HEK293 (cell line): ENCODE results near the gene PPP1R14C.

ENCODE experiments used
- CTCF ChIA-PET: fragments of 350-600 bp; formaldehyde crosslinking; extraction: SDS; loops from one replicate; lab custom pipeline; 2021; ENCODE audit warnings: antibody characterized with exemption; lab: Yijun Ruan, JAX
- POLR2A ChIA-PET: fragments of 300-600 bp; formaldehyde crosslinking; extraction: SDS; loops from one replicate; lab custom pipeline; 2020; ENCODE audit warnings: antibody characterized with exemption, inconsistent platforms; lab: Yijun Ruan, JAX
- H3K27ac ChIP-seq: fragments of 200-500 bp; sonication (Bioruptor generic); 2 replicates; pipeline ENCODE4 v1.5.1; 2014; ENCODE audit warnings: low read depth, low read length, control low read depth, inconsistent platforms; ENCODE audit errors: extremely low read depth
- H3K36me3 ChIP-seq, 2 experiments: fragments of 200-500 bp in 1 of 2; sonication (Bioruptor generic) in 1 of 2; 1 replicate in 1 of 2; 2 replicates in 1 of 2; pipeline ENCODE4 v1.5.1; 2014 to 2017; ENCODE audit warnings: inconsistent platforms in 2 of 2, low read length in 2 of 2; ENCODE audit not compliant: control insufficient read depth in 2 of 2, insufficient read depth in 1 of 2
- H3K4me1 ChIP-seq: fragments of 200-500 bp; sonication (Bioruptor generic); 2 replicates; pipeline ENCODE4 v1.5.1; 2014; ENCODE audit warnings: mild to moderate bottlenecking, low read length, inconsistent platforms; ENCODE audit not compliant: control insufficient read depth, insufficient read depth
- H3K4me3 ChIP-seq: 2 replicates; pipeline ENCODE4 v1.5.1; 2011; ENCODE audit warnings: low read depth, mild to moderate bottlenecking, control low read depth, low read length, moderate library complexity
- H3K9me3 ChIP-seq: fragments of 200-500 bp; sonication (Bioruptor generic); 2 replicates; pipeline ENCODE4 v1.5.1; 2014; ENCODE audit warnings: low read depth, low read length, inconsistent platforms; ENCODE audit not compliant: control insufficient read depth, insufficient read depth
- HOXD13 ChIP-seq: sonication (generic); formaldehyde crosslinking; IDR thresholded peaks from 2 replicates; pipeline ENCODE4 v1.8.0; 2022; ENCODE audit warnings: missing genetic modification reagents, borderline replicate concordance
- IKZF3 ChIP-seq: fragments of 450-650 bp; IDR thresholded peaks from 2 replicates; pipeline ENCODE4 v1.5.0; 2018; ENCODE audit warnings: missing biosample characterization, mild to moderate bottlenecking, missing genetic modification characterization, moderate library complexity
- MYNN ChIP-seq: fragments of 450-650 bp; formaldehyde crosslinking; IDR thresholded peaks from 2 replicates; pipeline ENCODE4 v1.5.1; 2016; ENCODE audit warnings: missing biosample characterization, missing genetic modification characterization, borderline replicate concordance
- SALL2 ChIP-seq: fragments of 450-650 bp; formaldehyde crosslinking; IDR thresholded peaks from 2 replicates; pipeline ENCODE4 v1.5.0; 2017; ENCODE audit warnings: missing biosample characterization, mild to moderate bottlenecking, missing genetic modification characterization, borderline replicate concordance
- SP2 ChIP-seq: fragments of 450-650 bp; formaldehyde crosslinking; IDR thresholded peaks from 2 replicates; pipeline ENCODE4 v1.5.1; 2016; ENCODE audit warnings: missing biosample characterization, missing genetic modification characterization
- ZBTB17 ChIP-seq: fragments of 450-650 bp; formaldehyde crosslinking; IDR thresholded peaks from 2 replicates; pipeline ENCODE4 v1.5.1; 2016; ENCODE audit warnings: missing biosample characterization, missing genetic modification characterization
- ZBTB20 ChIP-seq: fragments of 450-650 bp; formaldehyde crosslinking; IDR thresholded peaks from 2 replicates; pipeline ENCODE4 v1.5.1; 2016; ENCODE audit warnings: missing biosample characterization, missing genetic modification characterization
- ZNF121 ChIP-seq: fragments of 450-650 bp; formaldehyde crosslinking; IDR thresholded peaks from 2 replicates; pipeline ENCODE4 v1.5.1; 2016; ENCODE audit warnings: missing biosample characterization, missing genetic modification characterization
- ZNF175 ChIP-seq: fragments of 450-650 bp; formaldehyde crosslinking; IDR thresholded peaks from 2 replicates; pipeline ENCODE4 v1.5.1; 2016; ENCODE audit warnings: missing biosample characterization, missing genetic modification characterization
- ZNF18 ChIP-seq: fragments of 450-650 bp; formaldehyde crosslinking; IDR thresholded peaks from 2 replicates; pipeline ENCODE4 v1.5.1; 2016; ENCODE audit warnings: missing biosample characterization, missing genetic modification characterization
- ZNF202 ChIP-seq: fragments of 450-650 bp; formaldehyde crosslinking; IDR thresholded peaks from 2 replicates; pipeline ENCODE4 v1.5.1; 2016; ENCODE audit warnings: missing biosample characterization, missing genetic modification characterization, borderline replicate concordance
- ZNF335 ChIP-seq: fragments of 450-650 bp; formaldehyde crosslinking; conservative IDR thresholded peaks from 2 replicates; pipeline ENCODE4 v1.5.1; 2016; ENCODE audit warnings: missing biosample characterization, missing genetic modification characterization
- ZNF560 ChIP-seq: fragments of 450-650 bp; formaldehyde crosslinking; IDR thresholded peaks from 2 replicates; pipeline ENCODE4 v1.5.1; 2017; ENCODE audit warnings: missing biosample characterization, missing genetic modification characterization, borderline replicate concordance
- ZNF600 ChIP-seq: fragments of 450-650 bp; formaldehyde crosslinking; IDR thresholded peaks from 2 replicates; pipeline ENCODE4 v1.5.1; 2016; ENCODE audit warnings: missing biosample characterization, missing genetic modification characterization
- ZNF610 ChIP-seq: fragments of 450-650 bp; formaldehyde crosslinking; IDR thresholded peaks from 2 replicates; pipeline ENCODE4 v1.5.1; 2016; ENCODE audit warnings: missing biosample characterization, missing genetic modification characterization, borderline replicate concordance
- ZNF677 ChIP-seq: fragments of 450-650 bp; IDR thresholded peaks from 2 replicates; pipeline ENCODE4 v1.5.0; 2018; ENCODE audit warnings: missing biosample characterization, mild to moderate bottlenecking, missing genetic modification characterization, moderate library complexity
- ZNF701 ChIP-seq: fragments of 450-650 bp; formaldehyde crosslinking; IDR thresholded peaks from 2 replicates; pipeline ENCODE4 v1.5.1; 2016; ENCODE audit warnings: missing biosample characterization, missing genetic modification characterization
- ZNF707 ChIP-seq: fragments of 450-650 bp; formaldehyde crosslinking; IDR thresholded peaks from 2 replicates; pipeline ENCODE4 v1.5.1; 2016; ENCODE audit warnings: missing biosample characterization, missing genetic modification characterization
- ZNF76 ChIP-seq: fragments of 450-650 bp; formaldehyde crosslinking; IDR thresholded peaks from 2 replicates; pipeline ENCODE4; 2016; ENCODE audit warnings: low read depth, missing biosample characterization, missing genetic modification characterization, borderline replicate concordance
- ZNF791 ChIP-seq: fragments of 450-650 bp; formaldehyde crosslinking; IDR thresholded peaks from 2 replicates; pipeline ENCODE4 v1.5.1; 2016; ENCODE audit warnings: missing biosample characterization, missing genetic modification characterization
- ZNF792 ChIP-seq: fragments of 450-650 bp; formaldehyde crosslinking; IDR thresholded peaks from 2 replicates; pipeline ENCODE4 v1.5.1; 2016; ENCODE audit warnings: missing biosample characterization, missing genetic modification characterization
- ZSCAN23 ChIP-seq: fragments of 450-650 bp; formaldehyde crosslinking; IDR thresholded peaks from 2 replicates; pipeline ENCODE4 v1.5.1; 2016; ENCODE audit warnings: missing biosample characterization, missing genetic modification characterization
- TF ChIP-seq, protein P1 (sequence below): fragments of 450-650 bp; formaldehyde crosslinking; IDR thresholded peaks from 2 replicates; pipeline ENCODE4 v1.5.1; 2016; ENCODE audit warnings: missing biosample characterization, missing genetic modification characterization
- TF ChIP-seq, protein P2 (sequence below): fragments of 450-650 bp; formaldehyde crosslinking; IDR thresholded peaks from 2 replicates; pipeline ENCODE4 v1.5.1; 2016; ENCODE audit warnings: missing biosample characterization, missing genetic modification characterization
- TF ChIP-seq, protein P3 (sequence below): fragments of 450-650 bp; formaldehyde crosslinking; IDR thresholded peaks from 2 replicates; pipeline ENCODE4 v1.5.1; 2016; ENCODE audit warnings: missing biosample characterization, missing genetic modification characterization

PPP1R14C gene

DNA sequence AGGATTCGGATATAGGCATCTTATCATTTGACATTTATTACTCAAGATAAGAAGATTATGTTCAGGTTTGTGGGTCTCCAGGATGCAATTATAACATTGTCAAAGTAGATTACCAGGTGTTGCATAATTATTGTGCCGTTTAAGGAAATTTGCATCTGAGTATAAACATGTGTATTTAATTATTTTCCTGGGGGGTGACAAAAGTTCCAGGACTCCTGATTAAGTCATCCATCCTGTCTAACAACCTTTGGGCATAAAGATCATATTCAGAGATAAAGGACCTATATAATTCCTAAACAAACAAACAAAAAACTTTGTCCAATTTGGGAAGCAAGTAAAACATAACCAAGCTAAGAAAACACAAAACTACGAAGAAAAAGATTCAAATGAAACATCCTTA is 3.3 kb upstream of the PPP1R14C start (continued):
- TF ChIP-seq, protein P1, sequence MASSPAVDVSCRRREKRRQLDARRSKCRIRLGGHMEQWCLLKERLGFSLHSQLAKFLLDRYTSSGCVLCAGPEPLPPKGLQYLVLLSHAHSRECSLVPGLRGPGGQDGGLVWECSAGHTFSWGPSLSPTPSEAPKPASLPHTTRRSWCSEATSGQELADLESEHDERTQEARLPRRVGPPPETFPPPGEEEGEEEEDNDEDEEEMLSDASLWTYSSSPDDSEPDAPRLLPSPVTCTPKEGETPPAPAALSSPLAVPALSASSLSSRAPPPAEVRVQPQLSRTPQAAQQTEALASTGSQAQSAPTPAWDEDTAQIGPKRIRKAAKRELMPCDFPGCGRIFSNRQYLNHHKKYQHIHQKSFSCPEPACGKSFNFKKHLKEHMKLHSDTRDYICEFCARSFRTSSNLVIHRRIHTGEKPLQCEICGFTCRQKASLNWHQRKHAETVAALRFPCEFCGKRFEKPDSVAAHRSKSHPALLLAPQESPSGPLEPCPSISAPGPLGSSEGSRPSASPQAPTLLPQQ (tag by site-specific recombination), result no peak
- TF ChIP-seq ZNF677 (tag by site-specific recombination) (no peak), ZNF707 (tag by site-specific recombination) (no peak), HOXD13 (no peak), ZNF610 (no peak), MYNN (tag by site-specific recombination) (no peak), ZNF175 (tag by site-specific recombination) (no peak), ZNF701 (tag by site-specific recombination) (no peak), SP2 (tag by site-specific recombination) (no peak), ZNF560 (tag by site-specific recombination) (no peak)

DNA sequence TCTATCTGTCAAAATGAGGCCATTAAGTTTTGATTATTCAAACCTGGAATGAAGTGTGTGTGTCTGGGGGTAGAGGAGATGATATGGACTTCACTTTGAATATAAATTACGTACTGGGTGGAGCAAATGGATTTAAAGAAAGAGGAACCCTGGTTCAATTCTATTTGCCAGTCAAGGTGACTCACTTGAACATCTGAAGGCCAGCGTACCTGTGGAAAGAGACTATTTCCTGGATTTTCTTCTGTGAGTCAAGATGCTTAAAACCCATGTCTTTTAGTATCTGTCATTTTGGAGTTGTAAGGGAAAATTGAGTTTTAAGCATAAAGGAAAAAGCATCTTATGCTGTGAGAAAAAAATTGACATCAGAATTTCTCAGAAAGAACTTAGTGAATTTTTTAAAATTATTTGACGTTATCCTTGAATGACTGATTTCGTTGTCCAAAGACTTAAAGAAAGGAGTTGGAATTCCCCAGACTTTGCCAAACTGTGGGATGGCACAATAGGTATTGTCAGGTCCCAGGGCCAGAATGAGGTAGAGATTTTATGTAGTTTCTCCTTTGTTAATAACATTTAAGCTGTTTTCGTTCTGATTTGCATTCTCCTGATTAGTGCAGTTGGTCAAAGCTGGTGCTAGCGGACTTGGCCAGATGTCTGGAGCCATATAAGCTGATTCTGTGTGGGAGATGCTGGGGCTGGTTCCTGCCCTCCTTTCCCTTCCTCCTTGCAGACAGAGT is 2.4 kb upstream of the PPP1R14C start:
- peak overlapping the region; percentile 21; the same call in 1 of the 2 replicates for H3K27ac ChIP-seq
- peaks cover 24% of the 10 kb centered on the region for H3K4me1 ChIP-seq
- TF ChIP-seq ZNF600 (peak; percentile 77; the same call in 1 of the 2 replicates), SALL2 (tag by site-specific recombination) (no peak)
- H3K4me3 ChIP-seq, result no peak overlapping the region
- H3K36me3 ChIP-seq, result no peaks in the 10 kb centered on the region
- ChIA-PET CTCF (interaction anchor here (0.5 to 1.9 kb wide), 6 partner anchors 14 to 255 kb away, joined by 3 to 8 read pairs (median 4); no protein-coding TSS in a partner anchor), POLR2A (no interaction called here)
- H3K9me3 ChIP-seq, result no peaks in the 10 kb centered on the region

GRCh38 chr6:150142097-150142669 is 661 bp upstream of the PPP1R14C start:
- Histone ChIP-seq H3K27ac (peak overlapping the region; percentile 90; the same call in 1 of the 2 replicates), H3K9me3 (no peaks in the 10 kb centered on the region), H3K4me1 (peaks cover 33% of the 10 kb centered on the region), H3K4me3 (peak overlapping the region; percentile 79), H3K36me3 (no peaks in the 10 kb centered on the region)
- ChIA-PET POLR2A (no interaction called here), CTCF (interaction anchor here (0.6 to 1.3 kb wide), 5 partner anchors 39 to 181 kb away, joined by 3 to 10 read pairs (median 4); no protein-coding TSS in a partner anchor)
- TF ChIP-seq ZNF18 (tag by site-specific recombination) (no peak), ZBTB17 (tag by site-specific recombination) (peak; percentile 62), HOXD13 (no peak), ZNF335 (tag by site-specific recombination) (peak; percentile 99), ZSCAN23 (tag by site-specific recombination) (no peak), ZNF202 (no peak), ZNF791 (tag by site-specific recombination) (no peak), ZNF792 (tag by site-specific recombination) (0 out of 2 replicates have a peak, but pooled peaks have one; percentile 57), ZNF121 (tag by site-specific recombination) (no peak), ZNF76 (tag by site-specific recombination) (no peak), ZBTB20 (tag by site-specific recombination) (peak; percentile 76; the same call in 1 of the 2 replicates), IKZF3 (tag by site-specific recombination) (peak; percentile 41; the same call in 1 of the 2 replicates)
- TF ChIP-seq, protein P2, sequence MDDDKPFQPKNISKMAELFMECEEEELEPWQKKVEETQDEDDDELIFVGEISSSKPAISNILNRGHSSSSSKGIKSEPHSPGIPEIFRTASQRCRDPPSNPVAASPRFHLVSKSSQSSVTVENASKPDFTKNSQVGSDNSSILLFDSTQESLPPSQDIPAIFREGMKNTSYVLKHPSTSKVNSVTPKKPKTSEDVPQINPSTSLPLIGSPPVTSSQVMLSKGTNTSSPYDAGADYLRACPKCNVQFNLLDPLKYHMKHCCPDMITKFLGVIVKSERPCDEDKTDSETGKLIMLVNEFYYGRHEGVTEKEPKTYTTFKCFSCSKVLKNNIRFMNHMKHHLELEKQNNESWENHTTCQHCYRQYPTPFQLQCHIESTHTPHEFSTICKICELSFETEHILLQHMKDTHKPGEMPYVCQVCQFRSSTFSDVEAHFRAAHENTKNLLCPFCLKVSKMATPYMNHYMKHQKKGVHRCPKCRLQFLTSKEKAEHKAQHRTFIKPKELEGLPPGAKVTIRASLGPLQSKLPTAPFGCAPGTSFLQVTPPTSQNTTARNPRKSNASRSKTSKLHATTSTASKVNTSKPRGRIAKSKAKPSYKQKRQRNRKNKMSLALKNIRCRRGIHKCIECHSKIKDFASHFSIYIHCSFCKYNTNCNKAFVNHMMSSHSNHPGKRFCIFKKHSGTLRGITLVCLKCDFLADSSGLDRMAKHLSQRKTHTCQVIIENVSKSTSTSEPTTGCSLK, result no peak
- TF ChIP-seq, protein P3, sequence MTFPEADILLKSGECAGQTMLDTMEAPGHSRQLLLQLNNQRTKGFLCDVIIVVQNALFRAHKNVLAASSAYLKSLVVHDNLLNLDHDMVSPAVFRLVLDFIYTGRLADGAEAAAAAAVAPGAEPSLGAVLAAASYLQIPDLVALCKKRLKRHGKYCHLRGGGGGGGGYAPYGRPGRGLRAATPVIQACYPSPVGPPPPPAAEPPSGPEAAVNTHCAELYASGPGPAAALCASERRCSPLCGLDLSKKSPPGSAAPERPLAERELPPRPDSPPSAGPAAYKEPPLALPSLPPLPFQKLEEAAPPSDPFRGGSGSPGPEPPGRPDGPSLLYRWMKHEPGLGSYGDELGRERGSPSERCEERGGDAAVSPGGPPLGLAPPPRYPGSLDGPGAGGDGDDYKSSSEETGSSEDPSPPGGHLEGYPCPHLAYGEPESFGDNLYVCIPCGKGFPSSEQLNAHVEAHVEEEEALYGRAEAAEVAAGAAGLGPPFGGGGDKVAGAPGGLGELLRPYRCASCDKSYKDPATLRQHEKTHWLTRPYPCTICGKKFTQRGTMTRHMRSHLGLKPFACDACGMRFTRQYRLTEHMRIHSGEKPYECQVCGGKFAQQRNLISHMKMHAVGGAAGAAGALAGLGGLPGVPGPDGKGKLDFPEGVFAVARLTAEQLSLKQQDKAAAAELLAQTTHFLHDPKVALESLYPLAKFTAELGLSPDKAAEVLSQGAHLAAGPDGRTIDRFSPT (tag by site-specific recombination), result 0 out of 2 replicates have a peak, but pooled peaks have one; percentile 44
